Stomach (tissue), 9 donors: ENCODE results near the gene TRMT10C. TPM values are rescaled to one million over a fixed set of nuclear protein-coding genes. Genes with fewer than 3 reads are reported as not detected.
"Not testable (repeated sequence)": the region's sequence is repeated elsewhere in the genome, so short reads cannot be mapped to it uniquely, and the experiment has no call there.

Experiments
- DNase-seq, 2 donors: peaks; one replicate each; pipeline versions ENCODE4 v3.0.0 to v3.0.0-alpha.2; 2013 to 2019
- H3K27ac ChIP-seq, 5 donors: fragments of 200-600 bp in 4 of 5; sonication (generic) in 4 of 5; one replicate each; pipeline ENCODE4 v1.5.1; 2013 to 2019; ENCODE audit warnings: mild to moderate bottlenecking in 1 of 5, moderate library complexity in 1 of 5
- H3K27me3 ChIP-seq, 3 donors: fragments of 200-600 bp; sonication (generic); one replicate each; pipeline ENCODE4 v1.5.1; 2017 to 2019; ENCODE audit warnings: mixed run types in 1 of 3
- H3K36me3 ChIP-seq, 4 donors: fragments of 200-600 bp; sonication (generic); 1 replicate in 3 of 4; 2 replicates in 1 of 4; pipeline ENCODE4 v1.5.1; 2016 to 2019
- H3K4me1 ChIP-seq, 4 donors: fragments of 200-600 bp; sonication (generic); one replicate each; pipeline ENCODE4 v1.5.1; 2016 to 2019
- H3K4me3 ChIP-seq, 4 donors: fragments of 200-600 bp; sonication (generic) in 3 of 4; one replicate each; pipeline ENCODE4 v1.5.1; 2016 to 2019; ENCODE audit warnings: mild to moderate bottlenecking in 1 of 4
- H3K9me3 ChIP-seq, 4 donors: fragments of 200-600 bp; sonication (generic); one replicate each; pipeline ENCODE4 v1.5.1; 2016 to 2019
- EP300 ChIP-seq: sonication (generic); formaldehyde crosslinking; IDR thresholded peaks from one replicate; pipeline ENCODE4 v1.6.1; 2017; ENCODE audit warnings: antibody characterized with exemption
- POLR2A ChIP-seq, 4 donors: fragments of 450-650 bp; IDR thresholded peaks; one replicate each; pipeline ENCODE4 v1.6.1; 2016; ENCODE audit warnings: antibody characterized with exemption in 4 of 4, control low read depth in 2 of 4, mild to moderate bottlenecking in 1 of 4, moderate library complexity in 1 of 4
- POLR2AphosphoS5 ChIP-seq, 3 donors: sonication (generic); formaldehyde crosslinking; IDR thresholded peaks; one replicate each; pipeline ENCODE4 v1.6.1; 2016; ENCODE audit warnings: antibody characterized with exemption in 3 of 3
- WGBS, 5 donors: extraction: QIAGEN DNeasy Blood & Tissue Kit in 3 of 5; methylation state at CpG; one replicate each; pipeline versions ENCODE4 v1.1.5 to v1.1.7; 2013 to 2018; 5-methylcytosine and 5-hydroxymethylcytosine counted together
- intact Hi-C: fragments of 100-400 bp; cut with DNase I; formaldehyde crosslinking; loops from one replicate; pipeline ENCODE4 v1.15.1; 2023; ENCODE audit warnings: low total_unique reads
- polyA plus RNA-seq, 3 donors: library from polyadenylated mRNA; stranded (reverse); fragments of 200-250 nt; gene quantifications; one replicate each; pipeline ENCODE4 v1.2.3, GENCODE V29; 2013
- total RNA-seq, 5 donors: library from RNA; depleted of rRNA; stranded (reverse); fragments of >200 nt; gene quantifications; one replicate each; pipeline versions ENCODE4 v1.1.0 to v1.2.3, GENCODE V29; 2014 to 2016
- TF ChIP-seq, protein P1 (sequence below), 7 experiments: fragments of 450-650 bp in 4 of 7; fragments of 200-600 bp in 3 of 7; sonication (generic) in 3 of 7; IDR thresholded peaks; one replicate each; pipeline ENCODE4 v1.5.1; 2016 to 2019; ENCODE audit warnings: antibody characterized with exemption in 7 of 7, control low read depth in 2 of 7, mild to moderate bottlenecking in 1 of 7
- donor health status: healthy with polysubstance abuse.
- donor health status: Bipolar disorder and iron deficiency.
- donor health status: healthy.

Gene TRMT10C
- total and polyA plus RNA-seq, 8 donors, result 1.4 to 33.6 (median 14.2) TPM

DNA sequence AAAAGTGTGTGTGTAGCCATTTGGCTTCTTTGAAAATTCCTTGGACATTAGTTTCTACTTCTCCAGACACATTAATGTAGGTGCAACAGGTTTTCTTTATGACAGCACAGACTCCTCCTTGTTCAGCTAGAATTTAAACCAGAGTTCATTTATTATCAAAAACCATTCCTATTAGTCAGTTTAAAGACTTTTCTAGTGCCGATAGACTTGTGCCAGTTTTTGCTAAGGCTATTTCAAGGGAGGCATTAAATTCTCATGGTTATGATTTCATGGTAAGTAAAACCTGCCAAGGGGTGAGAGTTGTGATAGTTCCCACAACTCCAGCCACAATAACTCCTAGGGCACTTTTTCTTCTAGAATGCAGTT lies 28.1 kb upstream of the TRMT10C start:
- WGBS, 5 donors, result 75 to 96% (median 82%) methylated on average over 1 of the region's 1 CpG

DNA sequence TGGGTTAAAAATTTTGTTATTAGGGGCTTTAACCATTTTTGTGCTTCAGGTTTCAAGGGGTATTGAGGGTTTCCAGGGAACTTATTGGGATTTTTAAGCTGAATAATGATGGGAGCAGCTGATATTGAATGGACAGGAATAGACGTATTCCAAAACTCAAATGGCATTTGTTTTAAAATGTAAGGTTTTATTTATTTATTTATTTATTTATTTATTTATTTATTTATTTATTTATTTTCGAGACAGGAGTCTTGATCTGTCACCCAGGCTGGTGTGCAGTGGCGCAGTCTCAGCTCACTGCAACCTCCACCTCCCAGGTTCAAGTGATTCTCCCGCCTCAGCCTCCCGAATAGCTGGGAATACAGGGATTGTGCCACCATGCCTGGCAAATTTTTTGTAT lies 26.4 kb upstream of the TRMT10C start:
- H3K27ac ChIP-seq, result no peak overlapping the region
- no peaks in the 10 kb centered on the region for H3K4me1 ChIP-seq
- TF ChIP-seq EP300, result no peak
- TF ChIP-seq POLR2A (IDR thresholded peaks at IDR 0.05), result no peak
- TF ChIP-seq, protein P1, sequence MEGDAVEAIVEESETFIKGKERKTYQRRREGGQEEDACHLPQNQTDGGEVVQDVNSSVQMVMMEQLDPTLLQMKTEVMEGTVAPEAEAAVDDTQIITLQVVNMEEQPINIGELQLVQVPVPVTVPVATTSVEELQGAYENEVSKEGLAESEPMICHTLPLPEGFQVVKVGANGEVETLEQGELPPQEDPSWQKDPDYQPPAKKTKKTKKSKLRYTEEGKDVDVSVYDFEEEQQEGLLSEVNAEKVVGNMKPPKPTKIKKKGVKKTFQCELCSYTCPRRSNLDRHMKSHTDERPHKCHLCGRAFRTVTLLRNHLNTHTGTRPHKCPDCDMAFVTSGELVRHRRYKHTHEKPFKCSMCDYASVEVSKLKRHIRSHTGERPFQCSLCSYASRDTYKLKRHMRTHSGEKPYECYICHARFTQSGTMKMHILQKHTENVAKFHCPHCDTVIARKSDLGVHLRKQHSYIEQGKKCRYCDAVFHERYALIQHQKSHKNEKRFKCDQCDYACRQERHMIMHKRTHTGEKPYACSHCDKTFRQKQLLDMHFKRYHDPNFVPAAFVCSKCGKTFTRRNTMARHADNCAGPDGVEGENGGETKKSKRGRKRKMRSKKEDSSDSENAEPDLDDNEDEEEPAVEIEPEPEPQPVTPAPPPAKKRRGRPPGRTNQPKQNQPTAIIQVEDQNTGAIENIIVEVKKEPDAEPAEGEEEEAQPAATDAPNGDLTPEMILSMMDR (IDR thresholded peaks at IDR 0.05), result no peak
- no peak for TF ChIP-seq POLR2AphosphoS5 (IDR thresholded peaks at IDR 0.05)
- DNase-seq, result no peak
- no peaks in the 10 kb centered on the region for H3K36me3 ChIP-seq
- intact Hi-C loops, result no loop called here
- 61 to 90% (median 81%) methylated on average over 5 of the region's 5 CpGs for WGBS, 5 donors
- no peaks in the 10 kb centered on the region for H3K27me3 ChIP-seq
- peaks cover 0 to 3% (median 0%) of the 10 kb centered on the region in 4 donors for H3K9me3 ChIP-seq
- no peak overlapping the region for H3K4me3 ChIP-seq

More for the DNA sequence above, 28.1 kb upstream of the TRMT10C start:
- no peak for TF ChIP-seq EP300
- no peak for TF ChIP-seq POLR2AphosphoS5 (IDR thresholded peaks at IDR 0.05)
- TF ChIP-seq POLR2A (IDR thresholded peaks at IDR 0.05), result no peak
- TF ChIP-seq, protein P1 (IDR thresholded peaks at IDR 0.05), result no peak
- no peak for DNase-seq
- no peaks in the 10 kb centered on the region for H3K27me3 ChIP-seq
- peaks cover 0 to 6% (median 0%) of the 10 kb centered on the region in 4 donors for H3K9me3 ChIP-seq
- intact Hi-C loops, result no loop called here
- H3K27ac ChIP-seq, result no peak overlapping the region
- H3K4me3 ChIP-seq, result no peak overlapping the region
- no peaks in the 10 kb centered on the region for H3K36me3 ChIP-seq
- H3K4me1 ChIP-seq, result no peaks in the 10 kb centered on the region

DNA sequence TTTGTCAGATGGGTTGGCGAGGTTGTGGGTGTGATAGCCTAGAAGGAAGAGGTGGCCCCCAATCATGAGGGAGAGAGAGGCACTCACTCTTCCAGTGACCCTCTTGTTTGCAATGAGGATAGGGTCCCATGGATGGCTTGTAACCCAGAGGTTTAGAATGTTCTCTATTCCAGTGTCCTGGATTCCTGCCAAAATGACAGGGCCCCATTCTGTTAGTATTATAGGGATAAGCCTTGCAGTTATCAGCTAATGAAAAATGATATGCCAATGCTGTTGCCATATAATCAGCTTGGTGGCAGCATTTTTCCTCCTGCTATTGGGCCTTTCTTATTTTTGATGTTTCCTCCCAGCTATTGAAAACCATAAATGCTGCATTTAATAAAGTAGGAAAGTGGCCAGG lies 25.4 kb upstream of the TRMT10C start:
- DNase-seq, result no peak
- Histone ChIP-seq H3K27ac (no peak overlapping the region), H3K4me3 (no peak overlapping the region), H3K9me3 (no peaks in the 10 kb centered on the region), H3K36me3 (no peaks in the 10 kb centered on the region), H3K4me1 (no peaks in the 10 kb centered on the region), H3K27me3 (no peaks in the 10 kb centered on the region)
- WGBS, 5 donors, result 67 to 91% (median 78%) methylated on average over 1 of the region's 1 CpG
- TF ChIP-seq POLR2A (IDR thresholded peaks at IDR 0.05), result no peak
- TF ChIP-seq POLR2AphosphoS5 (IDR thresholded peaks at IDR 0.05), result no peak
- TF ChIP-seq EP300, result no peak
- TF ChIP-seq, protein P1 (IDR thresholded peaks at IDR 0.05), result no peak
- intact Hi-C loops, result no loop called here

DNA sequence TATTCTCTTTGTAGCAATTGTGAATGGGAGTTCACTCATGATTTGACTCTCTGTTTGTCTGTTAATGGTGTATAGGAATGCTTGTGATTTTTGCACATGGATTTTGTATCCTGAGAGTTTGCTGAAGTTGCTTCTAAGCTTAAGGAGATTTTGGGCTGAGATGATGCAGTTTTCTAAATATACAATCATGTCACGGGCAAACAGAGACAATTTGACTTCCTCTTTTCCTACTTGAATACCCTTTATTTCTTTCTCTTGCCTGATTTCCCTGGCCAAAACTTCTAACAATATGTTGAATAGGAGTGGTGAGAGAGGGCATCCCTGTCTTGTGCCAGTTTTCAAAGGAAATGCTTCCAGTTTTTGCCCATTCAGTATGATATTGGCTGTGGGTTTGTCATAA lies 24.7 kb upstream of the TRMT10C start:
- H3K4me1 ChIP-seq, H3K4me3 ChIP-seq, H3K9me3 ChIP-seq, H3K27me3 ChIP-seq, H3K27ac ChIP-seq, DNase-seq, intact Hi-C loops, H3K36me3 ChIP-seq: not testable (repeated sequence)
- WGBS, 5 donors, result 71 to 90% (median 81%) methylated on average over 1 of the region's 1 CpG

DNA sequence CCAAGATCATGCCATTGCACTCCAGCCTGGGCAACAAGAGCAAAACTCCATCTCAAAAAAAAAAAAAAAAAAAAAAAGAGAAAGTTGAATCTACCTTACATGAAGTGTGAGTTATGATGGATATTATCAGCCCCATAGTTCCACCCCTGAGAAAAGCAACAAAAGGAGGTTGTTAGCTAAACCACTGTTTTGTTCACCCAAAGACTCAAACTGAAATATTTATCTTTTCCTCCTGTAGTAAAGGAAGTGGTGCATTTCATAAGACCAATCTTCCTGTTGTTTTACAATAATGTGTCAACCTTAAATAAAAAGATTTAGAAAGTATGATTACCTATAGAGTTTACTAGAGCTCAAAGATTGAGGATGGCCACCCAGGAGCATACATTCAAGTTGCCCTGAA lies 18.7 kb upstream of the TRMT10C start:
- Histone ChIP-seq H3K9me3 (no peaks in the 10 kb centered on the region), H3K27ac (no peak overlapping the region), H3K4me1 (no peaks in the 10 kb centered on the region), H3K27me3 (no peaks in the 10 kb centered on the region), H3K36me3 (no peaks in the 10 kb centered on the region), H3K4me3 (no peak overlapping the region)
- DNase-seq, result no peak
- intact Hi-C loops, result no loop called here
- TF ChIP-seq, protein P1 (IDR thresholded peaks at IDR 0.05), result no peak
- TF ChIP-seq POLR2AphosphoS5 (IDR thresholded peaks at IDR 0.05) (no peak), POLR2A (IDR thresholded peaks at IDR 0.05) (no peak), EP300 (no peak)
